Measurements from ENCODE around the gene NEURL1B. TPM values are rescaled to one million over a fixed set of nuclear protein-coding genes. Genes with fewer than 3 reads are reported as not detected.

Gene NEURL1B
- total RNA-seq, 1 donor from 2014 or later: 4.4 TPM

- no peak for TF ChIP-seq CTCF (conservative IDR thresholded peaks at IDR 0.05; ENCODE audit: low read depth, low read length)
- H3K4me3 ChIP-seq (ENCODE audit: low read depth, low read length): no peak overlapping the region
- no peak for DNase-seq (ENCODE audit: low read depth)
These were observed 2.8 kb upstream of the NEURL1B start for GRCh38 chr5:172638209-172638768.

- no peak for TF ChIP-seq CTCF (conservative IDR thresholded peaks at IDR 0.05; ENCODE audit: low read depth, low read length)
- no peak overlapping the region for H3K4me3 ChIP-seq (ENCODE audit: low read depth, low read length)
- no peak for DNase-seq (ENCODE audit: low read depth)
These were observed 924 bp upstream of the NEURL1B start for GRCh38 chr5:172640139-172640538.

- H3K4me3 ChIP-seq (ENCODE audit: low read depth, low read length): peak overlapping the region; percentile 46
- no peak for DNase-seq (ENCODE audit: low read depth)
- TF ChIP-seq CTCF (conservative IDR thresholded peaks at IDR 0.05; ENCODE audit: low read depth, low read length): no peak
These were observed 442 bp downstream of the NEURL1B start for GRCh38 chr5:172641359-172642050.

- TF ChIP-seq CTCF (conservative IDR thresholded peaks at IDR 0.05; ENCODE audit: low read depth, low read length): no peak
- H3K4me3 ChIP-seq (ENCODE audit: low read depth, low read length): peak overlapping the region; percentile 46
- no peak for DNase-seq (ENCODE audit: low read depth)
These were observed 967 bp downstream of the NEURL1B start for GRCh38 chr5:172642051-172642409.

- no peak for DNase-seq (ENCODE audit: low read depth)
- H3K4me3 ChIP-seq (ENCODE audit: low read depth, low read length): no peak overlapping the region
- no peak for TF ChIP-seq CTCF (conservative IDR thresholded peaks at IDR 0.05; ENCODE audit: low read depth, low read length)
These were observed 1.4 kb downstream of the NEURL1B start for GRCh38 chr5:172642486-172642885.

GRCh38 chr5:172642926-172643871 is 2.1 kb downstream of the NEURL1B start:
- no peak for DNase-seq (ENCODE audit: low read depth)
- H3K4me3 ChIP-seq (ENCODE audit: low read depth, low read length): no peak overlapping the region
- TF ChIP-seq CTCF (conservative IDR thresholded peaks at IDR 0.05; ENCODE audit: low read depth, low read length): no peak

Data from epithelial cell of proximal tubule (primary cell).